ENCODE results near the gene MYL4. TPM values are rescaled to one million over a fixed set of nuclear protein-coding genes. Genes with fewer than 3 reads are reported as not detected.

MYL4 gene
- total RNA-seq, 1 experiment from 2014 or later = 0.66 TPM

DNA sequence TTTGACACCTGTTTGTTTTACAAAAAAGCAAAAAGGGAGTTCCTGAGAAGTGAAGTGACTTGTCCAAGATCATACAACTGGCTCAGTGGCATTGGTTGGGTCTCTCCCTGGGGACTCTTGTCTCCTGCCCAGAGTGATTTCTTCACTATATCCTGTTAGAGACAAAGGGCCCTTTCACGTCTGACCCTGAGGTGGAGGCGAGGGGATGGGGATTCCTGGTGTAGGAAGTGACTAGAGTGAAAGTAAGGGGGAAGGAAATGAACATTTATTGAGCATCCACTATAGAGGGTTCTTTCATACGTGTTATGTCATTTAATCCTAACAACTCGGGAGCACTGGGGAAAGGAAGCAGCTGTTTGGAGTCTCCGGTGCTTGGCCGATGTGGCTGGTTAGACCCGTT is 53.4 kb downstream of the MYL4 start:
- H3K4me1 ChIP-seq (ENCODE audit: insufficient read depth, low read length) = no peaks in the 10 kb centered on the region
- no peak overlapping the region for H3K4ac ChIP-seq (ENCODE audit: low read depth, low read length)
- Mint-ChIP-seq H3K27ac (no peak overlapping the region; a peak in 1 of 7 replicates), H3K4me1 (peaks cover 10 to 22% of the 10 kb centered on the region in 2 experiments), H3K9me3 (peaks cover 0 to under 1% of the 10 kb centered on the region in 2 experiments; a peak in 1 of 5 replicates), H3K36me3 (ENCODE audit: insufficient read depth in 1 of 3, low read depth in 3 of 3) (no peaks in the 10 kb centered on the region), H3K4me3 (no peak overlapping the region), H3K27me3 (ENCODE audit: low read depth) (peaks cover 19% of the 10 kb centered on the region)
- no peak for DNase-seq
- no peaks in the 10 kb centered on the region for H3K23me2 ChIP-seq (ENCODE audit: insufficient read length, low read depth, low read length, poor library complexity, severe bottlenecking)
- no peak overlapping the region for H2BK120ac ChIP-seq (ENCODE audit: low read depth, low read length, poor library complexity, severe bottlenecking)
- no peaks in the 10 kb centered on the region for H4K20me1 ChIP-seq (ENCODE audit: control insufficient read depth, insufficient read depth, insufficient read length)
- TF ChIP-seq, protein P1, sequence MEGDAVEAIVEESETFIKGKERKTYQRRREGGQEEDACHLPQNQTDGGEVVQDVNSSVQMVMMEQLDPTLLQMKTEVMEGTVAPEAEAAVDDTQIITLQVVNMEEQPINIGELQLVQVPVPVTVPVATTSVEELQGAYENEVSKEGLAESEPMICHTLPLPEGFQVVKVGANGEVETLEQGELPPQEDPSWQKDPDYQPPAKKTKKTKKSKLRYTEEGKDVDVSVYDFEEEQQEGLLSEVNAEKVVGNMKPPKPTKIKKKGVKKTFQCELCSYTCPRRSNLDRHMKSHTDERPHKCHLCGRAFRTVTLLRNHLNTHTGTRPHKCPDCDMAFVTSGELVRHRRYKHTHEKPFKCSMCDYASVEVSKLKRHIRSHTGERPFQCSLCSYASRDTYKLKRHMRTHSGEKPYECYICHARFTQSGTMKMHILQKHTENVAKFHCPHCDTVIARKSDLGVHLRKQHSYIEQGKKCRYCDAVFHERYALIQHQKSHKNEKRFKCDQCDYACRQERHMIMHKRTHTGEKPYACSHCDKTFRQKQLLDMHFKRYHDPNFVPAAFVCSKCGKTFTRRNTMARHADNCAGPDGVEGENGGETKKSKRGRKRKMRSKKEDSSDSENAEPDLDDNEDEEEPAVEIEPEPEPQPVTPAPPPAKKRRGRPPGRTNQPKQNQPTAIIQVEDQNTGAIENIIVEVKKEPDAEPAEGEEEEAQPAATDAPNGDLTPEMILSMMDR (conservative IDR thresholded peaks at IDR 0.05) = no peak
- no peak overlapping the region; the same call in 1 of the 2 replicates for H2BK15ac ChIP-seq (ENCODE audit: low read depth, low read length)
- no peak overlapping the region for H4K8ac ChIP-seq (replicated peaks; ENCODE audit: insufficient read length, low read depth, low read length)
- H3K79me1 ChIP-seq (ENCODE audit: insufficient read depth, low read depth, low read length, poor library complexity, severe bottlenecking) = no peaks in the 10 kb centered on the region
- no peak overlapping the region for H2AFZ ChIP-seq (ENCODE audit: low read length)
- no peaks in the 10 kb centered on the region for H3K79me2 ChIP-seq (ENCODE audit: insufficient read depth, low read length)
- H3T11ph ChIP-seq (ENCODE audit: low read length) = no peak overlapping the region
- WGBS (ENCODE audit: extremely low coverage, insufficient read length, low lambda C conversion rate) = no CpG with 5 or more reads among the region's 7 CpGs
- no peak overlapping the region for H2BK5ac ChIP-seq (ENCODE audit: insufficient read length, low read length)
- H2AK5ac ChIP-seq (ENCODE audit: insufficient read length, low read length) = no peak overlapping the region
- no peak overlapping the region for H4K91ac ChIP-seq (ENCODE audit: insufficient read length, low read depth, low read length)
- no peak overlapping the region for H3K23ac ChIP-seq (ENCODE audit: insufficient read length, low read depth, low read length)
- H3K27me3 ChIP-seq (ENCODE audit: insufficient read depth, low read length) = no peaks in the 10 kb centered on the region
- H3K9me3 ChIP-seq (ENCODE audit: control insufficient read depth, low read depth, low read length) = no peaks in the 10 kb centered on the region
- no peak overlapping the region for H3K56ac ChIP-seq (ENCODE audit: insufficient read length, low read depth, low read length)
- no peak overlapping the region for H4K5ac ChIP-seq (ENCODE audit: insufficient read length, low read depth, low read length)
- H2BK12ac ChIP-seq (ENCODE audit: insufficient read length, low read depth, low read length) = no peak overlapping the region
- H3K18ac ChIP-seq (ENCODE audit: insufficient read length, low read depth, low read length) = no peak overlapping the region
- no peak overlapping the region for H3K27ac ChIP-seq (ENCODE audit: insufficient read length, low read depth, low read length)
- no peak overlapping the region for H3K9ac ChIP-seq (ENCODE audit: extremely low read depth, insufficient read length, low read length)
- no peak overlapping the region for H3K4me2 ChIP-seq (ENCODE audit: insufficient read depth, insufficient read length, low read length)
- no peak overlapping the region for H2BK20ac ChIP-seq (ENCODE audit: low read depth, low read length, poor library complexity, severe bottlenecking)
- no peak overlapping the region for H3K14ac ChIP-seq (ENCODE audit: insufficient read depth, low read length)
